HFF-Myc (cell line): ENCODE measurements around the gene SDHB.

ENCODE experiments used
- DNase-seq: peaks from one replicate; pipeline ENCODE4 v3.0.0-alpha.2; 2011; ENCODE audit warnings: low read depth; ENCODE audit errors: extremely low read depth
- H3K4me3 ChIP-seq: replicated peaks from 2 replicates; pipeline ENCODE4 v1.5.1; 2011; ENCODE audit warnings: low read depth, mild to moderate bottlenecking, control low read depth, low read length
- CTCF ChIP-seq: IDR thresholded peaks from 2 replicates; pipeline ENCODE4 v1.5.1; 2012; ENCODE audit warnings: mild to moderate bottlenecking, low read depth, low read length, control low read depth; ENCODE audit errors: missing control alignments

SDHB gene

GRCh38 chr1:17053685-17054410 is at the start of gene SDHB:
SDHB (minus strand) TSS chr1:17054032; CDS start chr1:17054019, 13 bp downstream.
- H3K4me3 ChIP-seq, result peak within 1 kb of the TSS; percentile 84
- no peak for TF ChIP-seq CTCF
- peak; percentile 96 for DNase-seq

- TF ChIP-seq CTCF, result no peak
- H3K4me3 ChIP-seq, result no peak overlapping the region
- no peak for DNase-seq
Measured at GRCh38 chr1:17102232-17102631, 48.4 kb upstream of the SDHB start.

GRCh38 chr1:17101261-17101660 is 47.4 kb upstream of the SDHB start:
- DNase-seq, result no peak
- no peak overlapping the region for H3K4me3 ChIP-seq
- no peak for TF ChIP-seq CTCF

- DNase-seq, result no peak
- TF ChIP-seq CTCF, result no peak
Measured at GRCh38 chr1:17099616-17100340, 45.9 kb upstream of the SDHB start.

GRCh38 chr1:17098446-17099317 is 44.9 kb upstream of the SDHB start:
- no peak for TF ChIP-seq CTCF
- H3K4me3 ChIP-seq, result no peak overlapping the region
- no peak for DNase-seq

More at GRCh38 chr1:17099616-17100340, 45.9 kb upstream of the SDHB start:
- no peak overlapping the region for H3K4me3 ChIP-seq

GRCh38 chr1:17097787-17098186 is 44.0 kb upstream of the SDHB start:
- H3K4me3 ChIP-seq, result no peak overlapping the region
- DNase-seq, result no peak
- no peak for TF ChIP-seq CTCF
